B cell (primary cell): ENCODE measurements around the gene PELI2.

Experiments used
- EZH2 ChIP-seq: IDR thresholded peaks from 2 replicates; pipeline ENCODE4 v1.6.1; 2012; ENCODE audit warnings: borderline replicate concordance, low read depth, mild to moderate bottlenecking, moderate library complexity, low read length; ENCODE audit not compliant: insufficient read depth, poor library complexity, severe bottlenecking
- TF ChIP-seq, protein P1 (sequence below): fragments of 200-600 bp; IDR thresholded peaks from one replicate; pipeline ENCODE4 v1.8.0; 2022; ENCODE audit warnings: antibody characterized with exemption, mild to moderate bottlenecking

DNA sequence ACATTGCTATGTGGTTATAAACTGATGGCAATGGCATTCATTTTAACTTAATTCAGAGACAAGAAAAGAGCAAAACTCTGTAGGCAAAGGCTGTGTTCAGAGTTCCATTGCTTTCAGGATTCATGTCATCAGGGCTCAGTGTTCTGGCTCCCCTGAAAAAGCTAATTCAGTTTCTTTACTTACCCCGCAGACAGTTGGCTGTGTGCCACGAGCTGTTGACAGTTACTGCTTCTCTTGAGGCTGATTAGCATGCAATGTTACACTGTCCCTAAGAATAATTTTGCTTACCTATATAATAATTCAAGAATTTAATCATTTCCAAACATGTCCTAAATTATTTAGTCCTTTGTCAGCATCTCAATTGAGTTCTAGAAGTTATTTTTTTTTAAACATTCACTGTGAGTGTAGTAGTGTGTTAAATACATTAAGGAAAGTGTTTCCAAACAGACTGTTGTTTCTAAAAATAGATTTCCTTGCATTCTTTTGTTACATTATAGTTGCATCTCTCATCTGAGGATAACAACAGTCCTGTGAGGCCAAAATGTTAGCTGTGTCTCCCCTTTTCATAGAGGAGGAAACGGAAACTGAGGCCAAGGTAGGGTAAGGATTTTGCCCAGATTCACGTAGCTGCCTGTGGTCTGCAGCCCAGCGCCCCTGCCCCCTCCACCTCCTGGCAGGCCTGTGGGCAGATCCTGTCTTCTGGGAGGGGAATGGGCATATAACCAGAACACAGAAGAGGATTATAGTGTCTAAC, 98.6 kb downstream of the PELI2 start:
- TF ChIP-seq, protein P1, sequence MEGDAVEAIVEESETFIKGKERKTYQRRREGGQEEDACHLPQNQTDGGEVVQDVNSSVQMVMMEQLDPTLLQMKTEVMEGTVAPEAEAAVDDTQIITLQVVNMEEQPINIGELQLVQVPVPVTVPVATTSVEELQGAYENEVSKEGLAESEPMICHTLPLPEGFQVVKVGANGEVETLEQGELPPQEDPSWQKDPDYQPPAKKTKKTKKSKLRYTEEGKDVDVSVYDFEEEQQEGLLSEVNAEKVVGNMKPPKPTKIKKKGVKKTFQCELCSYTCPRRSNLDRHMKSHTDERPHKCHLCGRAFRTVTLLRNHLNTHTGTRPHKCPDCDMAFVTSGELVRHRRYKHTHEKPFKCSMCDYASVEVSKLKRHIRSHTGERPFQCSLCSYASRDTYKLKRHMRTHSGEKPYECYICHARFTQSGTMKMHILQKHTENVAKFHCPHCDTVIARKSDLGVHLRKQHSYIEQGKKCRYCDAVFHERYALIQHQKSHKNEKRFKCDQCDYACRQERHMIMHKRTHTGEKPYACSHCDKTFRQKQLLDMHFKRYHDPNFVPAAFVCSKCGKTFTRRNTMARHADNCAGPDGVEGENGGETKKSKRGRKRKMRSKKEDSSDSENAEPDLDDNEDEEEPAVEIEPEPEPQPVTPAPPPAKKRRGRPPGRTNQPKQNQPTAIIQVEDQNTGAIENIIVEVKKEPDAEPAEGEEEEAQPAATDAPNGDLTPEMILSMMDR = no peak
- no peak for TF ChIP-seq EZH2
